OCI-LY7 (cell line): ENCODE measurements around the gene LPP. TPM values are rescaled to one million over a fixed set of nuclear protein-coding genes. Genes with fewer than 3 reads are reported as not detected.

Experiments
- BruUV-seq: library from RNA; stranded (reverse); fragments of 400-500 nt; replicated peaks from 2 replicates; lab custom pipeline; 2021; lab: Mats Ljungman, UMichigan
- CTCF ChIA-PET: fragments of 300-600 bp; sonication (Branson Sonifier 250); formaldehyde crosslinking; loops from one replicate; lab custom pipeline; 2022; ENCODE audit warnings: antibody characterized with exemption; ENCODE audit not compliant: unreplicated experiment; lab: Charles Lee
- POLR2A ChIA-PET: fragments of 300-600 bp; sonication (Branson Sonifier 250); formaldehyde crosslinking; loops from one replicate; lab custom pipeline; 2022; ENCODE audit warnings: antibody characterized with exemption; lab: Charles Lee
- DNase-seq: peaks from one replicate; pipeline ENCODE4 v3.0.0-alpha.2; 2015; ENCODE audit warnings: low spot score
- H2AFZ ChIP-seq: fragments of 200-600 bp; sonication (generic), shearing (Covaris generic); 2 replicates; pipeline ENCODE4 v1.6.1; 2014; ENCODE audit warnings: mild to moderate bottlenecking, antibody characterized with exemption, low read length, moderate library complexity
- H3K27ac ChIP-seq: fragments of 200-600 bp; sonication (generic); 2 replicates; pipeline ENCODE4 v1.5.1; 2014; ENCODE audit warnings: mixed run types, low read depth, mild to moderate bottlenecking, moderate library complexity, low read length, inconsistent platforms; ENCODE audit not compliant: poor library complexity, severe bottlenecking
- H3K36me3 ChIP-seq: fragments of 200-600 bp; sonication (generic); 2 replicates; pipeline ENCODE4 v1.6.1; 2014; ENCODE audit warnings: mild to moderate bottlenecking, antibody characterized with exemption, low read length, moderate library complexity, mixed read lengths; ENCODE audit not compliant: insufficient read depth
- H3K4me1 ChIP-seq: fragments of 200-600 bp; sonication (generic); 2 replicates; pipeline ENCODE4 v1.5.1; 2014; ENCODE audit warnings: mild to moderate bottlenecking, low read length; ENCODE audit not compliant: insufficient read depth, poor library complexity, severe bottlenecking
- H3K4me2 ChIP-seq: fragments of 200-600 bp; sonication (generic); 2 replicates; pipeline ENCODE4 v1.6.1; 2014; ENCODE audit warnings: mild to moderate bottlenecking, low read length
- H3K4me3 ChIP-seq: fragments of 200-600 bp; sonication (generic); 2 replicates; pipeline ENCODE4 v1.5.1; 2014; ENCODE audit warnings: mild to moderate bottlenecking, low read depth, low read length; ENCODE audit not compliant: poor library complexity, severe bottlenecking
- H3K79me2 ChIP-seq: fragments of 200-600 bp; sonication (generic); 2 replicates; pipeline ENCODE4 v1.6.1; 2016; ENCODE audit warnings: low read depth, mild to moderate bottlenecking, low read length, moderate library complexity, mixed read lengths; ENCODE audit not compliant: insufficient read depth
- H3K9me2 ChIP-seq: fragments of 200-600 bp; sonication (generic); 2 replicates; pipeline ENCODE4 v1.6.1; 2016; ENCODE audit warnings: mild to moderate bottlenecking, low read length, mixed read lengths; ENCODE audit not compliant: insufficient read depth
- H3K9me3 ChIP-seq: fragments of 200-600 bp; sonication (generic); 2 replicates; pipeline ENCODE4 v1.6.1; 2014; ENCODE audit warnings: mild to moderate bottlenecking, mixed run types, low read length, mixed read lengths
- H4K20me1 ChIP-seq: fragments of 200-600 bp; sonication (generic); 2 replicates; pipeline ENCODE4 v1.6.1; 2014; ENCODE audit warnings: mild to moderate bottlenecking, antibody characterized with exemption, low read length, moderate library complexity, mixed read lengths; ENCODE audit not compliant: insufficient read depth
- EZH2phosphoT487 ChIP-seq: fragments of 200-600 bp; sonication (generic); IDR thresholded peaks from 2 replicates; pipeline ENCODE4 v1.6.1; 2018; ENCODE audit warnings: low read depth, borderline replicate concordance, mild to moderate bottlenecking, mixed run types, antibody characterized with exemption, low read length, moderate library complexity, mixed read lengths
- intact Hi-C: fragments of 100-400 bp; cut with micrococcal nuclease; formaldehyde crosslinking; loops from one replicate; pipeline ENCODE4 v1.10.0; 2022; ENCODE audit not compliant: unreplicated experiment
- total RNA-seq, 2 experiments: library from RNA; depleted of rRNA in 1 of 2; stranded (reverse); fragments of >200 nt in 1 of 2; shearing (Covaris generic) in 1 of 2; gene quantifications; 2 replicates each; pipeline ENCODE4 v1.2.3, GENCODE V29; 2014 to 2022
- TF ChIP-seq, protein P1 (sequence below): fragments of 200-600 bp; sonication (generic); conservative IDR thresholded peaks from 2 replicates; pipeline ENCODE4 v1.5.1; 2014; ENCODE audit warnings: mild to moderate bottlenecking, antibody characterized with exemption, low read length, moderate library complexity, mixed read lengths

Gene LPP
- total RNA-seq, 2 experiments from 2014 or later = 10.9 to 119 TPM

DNA sequence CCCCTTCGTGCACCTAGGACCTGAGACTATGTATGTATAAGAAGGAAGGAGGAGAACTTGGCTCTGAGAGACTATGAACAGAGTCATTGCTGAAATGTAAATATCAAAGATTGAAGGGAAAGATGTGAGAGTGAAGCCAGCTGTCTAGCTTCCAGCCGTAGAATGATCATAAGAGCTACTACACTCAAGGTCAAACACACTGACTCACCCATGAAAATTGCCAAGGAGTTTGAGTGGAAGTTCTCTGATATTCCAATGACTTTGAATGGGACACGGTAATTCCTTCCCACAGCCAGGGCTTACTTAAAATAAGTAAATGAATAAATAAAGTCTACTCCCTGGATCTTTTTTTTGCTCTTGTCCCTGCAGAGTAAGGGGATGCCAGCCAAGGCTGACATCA, 618.9 kb downstream of the LPP start:
- H3K9me3 ChIP-seq = no peaks in the 10 kb centered on the region
- CTCF ChIA-PET = no interaction called here
- POLR2A ChIA-PET = no interaction called here

GRCh38 chr3:188775412-188775811, 621.5 kb downstream of the LPP start:
- CTCF ChIA-PET = no interaction called here
- Histone ChIP-seq H3K36me3 (no peaks in the 10 kb centered on the region), H3K27ac (no peak overlapping the region), H3K9me3 (no peaks in the 10 kb centered on the region), H3K9me2 (no peaks in the 10 kb centered on the region), H4K20me1 (no peaks in the 10 kb centered on the region), H3K79me2 (no peaks in the 10 kb centered on the region), H3K4me2 (no peak overlapping the region), H3K4me1 (no peaks in the 10 kb centered on the region), H3K4me3 (no peak overlapping the region), H2AFZ (no peak overlapping the region)
- TF ChIP-seq, protein P1, sequence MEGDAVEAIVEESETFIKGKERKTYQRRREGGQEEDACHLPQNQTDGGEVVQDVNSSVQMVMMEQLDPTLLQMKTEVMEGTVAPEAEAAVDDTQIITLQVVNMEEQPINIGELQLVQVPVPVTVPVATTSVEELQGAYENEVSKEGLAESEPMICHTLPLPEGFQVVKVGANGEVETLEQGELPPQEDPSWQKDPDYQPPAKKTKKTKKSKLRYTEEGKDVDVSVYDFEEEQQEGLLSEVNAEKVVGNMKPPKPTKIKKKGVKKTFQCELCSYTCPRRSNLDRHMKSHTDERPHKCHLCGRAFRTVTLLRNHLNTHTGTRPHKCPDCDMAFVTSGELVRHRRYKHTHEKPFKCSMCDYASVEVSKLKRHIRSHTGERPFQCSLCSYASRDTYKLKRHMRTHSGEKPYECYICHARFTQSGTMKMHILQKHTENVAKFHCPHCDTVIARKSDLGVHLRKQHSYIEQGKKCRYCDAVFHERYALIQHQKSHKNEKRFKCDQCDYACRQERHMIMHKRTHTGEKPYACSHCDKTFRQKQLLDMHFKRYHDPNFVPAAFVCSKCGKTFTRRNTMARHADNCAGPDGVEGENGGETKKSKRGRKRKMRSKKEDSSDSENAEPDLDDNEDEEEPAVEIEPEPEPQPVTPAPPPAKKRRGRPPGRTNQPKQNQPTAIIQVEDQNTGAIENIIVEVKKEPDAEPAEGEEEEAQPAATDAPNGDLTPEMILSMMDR = no peak
- TF ChIP-seq EZH2phosphoT487 = no peak
- intact Hi-C loops = no loop called here
- no peak for DNase-seq
- BruUV-seq = no TSS peak
- POLR2A ChIA-PET = no interaction called here

More for the DNA sequence above, 618.9 kb downstream of the LPP start:
- H3K4me3 ChIP-seq = no peak overlapping the region
- no peaks in the 10 kb centered on the region for H3K79me2 ChIP-seq
- DNase-seq = no peak
- H2AFZ ChIP-seq = no peak overlapping the region
- no peak overlapping the region for H3K27ac ChIP-seq
- intact Hi-C loops = no loop called here
- no peaks in the 10 kb centered on the region for H3K36me3 ChIP-seq
- BruUV-seq = no TSS peak
- no peaks in the 10 kb centered on the region for H4K20me1 ChIP-seq
- TF ChIP-seq EZH2phosphoT487 = no peak
- TF ChIP-seq, protein P1 = no peak
- no peaks in the 10 kb centered on the region for H3K4me1 ChIP-seq
- H3K9me2 ChIP-seq = no peaks in the 10 kb centered on the region
- H3K4me2 ChIP-seq = no peak overlapping the region

- ChIA-PET POLR2A (interaction anchor here (0.7 to 0.9 kb wide), 2 partner anchors 94 to 112 kb away, joined by 3 read pairs; no protein-coding TSS in a partner anchor), CTCF (no interaction called here)
- intact Hi-C loops = no loop called here
- no peak for TF ChIP-seq EZH2phosphoT487
- TF ChIP-seq, protein P1 = no peak
- Histone ChIP-seq H3K36me3 (no peaks in the 10 kb centered on the region), H3K4me1 (no peaks in the 10 kb centered on the region), H3K9me3 (no peaks in the 10 kb centered on the region), H4K20me1 (no peaks in the 10 kb centered on the region), H3K79me2 (no peaks in the 10 kb centered on the region), H3K27ac (no peak overlapping the region), H3K4me2 (no peak overlapping the region), H3K9me2 (no peaks in the 10 kb centered on the region), H2AFZ (no peak overlapping the region), H3K4me3 (no peak overlapping the region)
- no peak for DNase-seq
- no TSS peak for BruUV-seq
Measured at GRCh38 chr3:188776447-188776846, 622.5 kb downstream of the LPP start.
